Measurements from ENCODE around the gene ARHGAP4.

GRCh38 chrX:153965406-153965805 is 39.3 kb upstream of the ARHGAP4 start:
- TF ChIP-seq CTCF (IDR thresholded peaks at IDR 0.05; ENCODE audit: poor library complexity), result no peak
- no peak for TF ChIP-seq EZH2phosphoT487 (IDR thresholded peaks at IDR 0.05; ENCODE audit: low read depth, severe bottlenecking, unreplicated experiment)
